Adrenal gland (tissue), 5 donors: Measurements from ENCODE around the gene CRIP3.

Source experiments
- CTCF ChIP-seq, 6 experiments: fragments of 450-650 bp in 4 of 6; fragments of 200-600 bp in 2 of 6; sonication (generic) in 1 of 6; IDR thresholded peaks; 1 replicate in 5 of 6; 2 replicates in 1 of 6; pipeline versions ENCODE4 v1.5.1 to v1.8.0; 2016 to 2021; ENCODE audit warnings: antibody characterized with exemption in 6 of 6, mild to moderate bottlenecking in 2 of 6, moderate library complexity in 1 of 6
- POLR2A ChIP-seq, 2 donors: fragments of 450-650 bp; IDR thresholded peaks; one replicate each; pipeline ENCODE4 v1.6.1; 2017; ENCODE audit warnings: antibody characterized with exemption in 2 of 2, mild to moderate bottlenecking in 2 of 2, moderate library complexity in 1 of 2
- donor health status: DM: no; HTN: no; CAD: no.

- TF ChIP-seq POLR2A (IDR thresholded peaks at IDR 0.05) (no peak), CTCF (IDR thresholded peaks at IDR 0.05) (no peak)
These were observed 9.4 kb upstream of the CRIP3 start for GRCh38 chr6:43318011-43318410.
